ENCODE results near the gene WDR26. TPM values are rescaled to one million over a fixed set of nuclear protein-coding genes. Genes with fewer than 3 reads are reported as not detected.

Gene WDR26
- total and polyA plus RNA-seq, 9 of the 15 experiments (the other 6 are each of a cell fraction or from before 2014, with no cell fraction given), result 11.5 to 66.0 (median 39.8) TPM

DNA sequence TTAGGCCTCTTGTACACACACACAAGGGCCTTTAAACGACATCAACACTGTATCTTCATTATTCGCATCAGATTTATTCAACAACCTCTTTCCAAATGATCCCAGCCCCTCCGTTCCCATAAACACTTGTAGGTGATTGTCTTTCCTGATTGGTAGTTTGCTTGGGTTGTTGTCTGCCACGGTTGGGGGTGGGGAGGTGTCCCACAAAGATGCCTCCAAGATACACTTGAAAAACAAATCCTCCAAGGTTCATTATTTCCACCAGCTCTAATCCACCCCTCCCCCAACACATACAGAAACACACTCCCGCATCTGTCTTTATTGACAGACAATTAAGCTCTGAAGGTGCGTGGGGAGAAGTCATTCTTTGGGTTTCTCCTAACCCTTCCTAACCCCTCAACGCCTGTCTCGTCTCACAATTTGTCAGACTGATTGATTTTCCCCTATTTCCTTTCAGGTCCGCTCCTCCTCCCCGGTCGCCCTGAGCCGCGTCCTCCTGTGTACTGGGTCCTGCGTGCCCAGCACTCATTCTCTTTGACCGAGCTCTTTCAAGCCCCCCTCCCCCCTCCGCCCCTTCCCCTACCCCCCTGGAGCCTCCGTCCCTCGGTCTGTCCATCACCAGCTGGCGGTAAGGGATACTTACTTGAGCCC is 1.4 kb downstream of the WDR26 start (continued):
- TF ChIP-seq PML (IDR thresholded peaks at IDR 0.05; ENCODE audit: low read length) (no peak), SMARCA5 (IDR thresholded peaks at IDR 0.05) (no peak), NFXL1 (CRISPR knock-in tag; IDR thresholded peaks at IDR 0.05) (no peak), ZNF830 (CRISPR knock-in tag; IDR thresholded peaks at IDR 0.05) (0 out of 2 replicates have a peak, but pooled peaks have one; percentile 26), ZNF41 (CRISPR knock-in tag; conservative IDR thresholded peaks at IDR 0.05) (0 out of 2 replicates have a peak, but pooled peaks have one; percentile 43), MXI1 (IDR thresholded peaks at IDR 0.05; ENCODE audit: low read depth, low read length) (no peak), ZNF184 (CRISPR knock-in tag; IDR thresholded peaks at IDR 0.05) (no peak), C11orf30 (IDR thresholded peaks at IDR 0.05; ENCODE audit: low read depth) (no peak), CCAR2 (IDR thresholded peaks at IDR 0.05; ENCODE audit: low read depth, low read length) (no peak)
- TF ChIP-seq, protein P1, sequence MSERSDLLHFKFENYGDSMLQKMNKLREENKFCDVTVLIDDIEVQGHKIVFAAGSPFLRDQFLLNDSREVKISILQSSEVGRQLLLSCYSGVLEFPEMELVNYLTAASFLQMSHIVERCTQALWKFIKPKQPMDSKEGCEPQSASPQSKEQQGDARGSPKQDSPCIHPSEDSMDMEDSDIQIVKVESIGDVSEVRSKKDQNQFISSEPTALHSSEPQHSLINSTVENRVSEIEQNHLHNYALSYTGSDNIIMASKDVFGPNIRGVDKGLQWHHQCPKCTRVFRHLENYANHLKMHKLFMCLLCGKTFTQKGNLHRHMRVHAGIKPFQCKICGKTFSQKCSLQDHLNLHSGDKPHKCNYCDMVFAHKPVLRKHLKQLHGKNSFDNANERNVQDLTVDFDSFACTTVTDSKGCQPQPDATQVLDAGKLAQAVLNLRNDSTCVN (CRISPR knock-in tag; IDR thresholded peaks at IDR 0.05), result peak; percentile 43; the same call in 1 of the 2 replicates
- TF ChIP-seq, protein P2, sequence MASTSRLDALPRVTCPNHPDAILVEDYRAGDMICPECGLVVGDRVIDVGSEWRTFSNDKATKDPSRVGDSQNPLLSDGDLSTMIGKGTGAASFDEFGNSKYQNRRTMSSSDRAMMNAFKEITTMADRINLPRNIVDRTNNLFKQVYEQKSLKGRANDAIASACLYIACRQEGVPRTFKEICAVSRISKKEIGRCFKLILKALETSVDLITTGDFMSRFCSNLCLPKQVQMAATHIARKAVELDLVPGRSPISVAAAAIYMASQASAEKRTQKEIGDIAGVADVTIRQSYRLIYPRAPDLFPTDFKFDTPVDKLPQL (IDR thresholded peaks at IDR 0.05; ENCODE audit: extremely low read depth, insufficient read length), result no peak

All from K562 (cell line).